ENCODE measurements around the gene IL12B. TPM values are rescaled to one million over a fixed set of nuclear protein-coding genes. Genes with fewer than 3 reads are reported as not detected.
"Not testable (repeated sequence)": the region's sequence is repeated elsewhere in the genome, so short reads cannot be mapped to it uniquely, and the experiment has no call there.

The IL12B gene
- total RNA-seq, 1 experiment from 2014 or later = not detected

DNA sequence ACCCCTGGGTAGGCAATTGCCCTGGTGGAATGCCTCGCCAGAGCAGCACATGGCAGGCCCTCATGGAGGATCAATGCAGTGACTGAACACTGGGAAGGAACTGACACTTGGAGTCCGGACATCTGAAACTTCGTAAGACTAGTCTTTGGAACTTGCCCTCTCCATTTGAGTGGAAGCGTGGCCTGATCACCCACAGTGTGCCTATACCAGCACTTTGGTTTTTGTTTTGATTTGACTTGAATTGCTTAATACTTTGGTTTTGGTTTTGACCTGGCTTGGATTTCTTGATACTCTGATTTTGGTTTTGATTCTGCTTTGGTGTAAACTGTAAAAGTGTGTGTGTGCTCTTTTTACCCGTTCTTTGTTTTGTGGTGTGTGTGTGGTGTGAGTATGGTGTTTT lies 36.5 kb upstream of the IL12B start:
- H3K4me1 ChIP-seq (ENCODE audit: control insufficient read depth, insufficient read depth, low read length); intact Hi-C loops (cut with micrococcal nuclease; ENCODE audit: unreplicated experiment); in situ Hi-C loops (cut with HindIII; ENCODE audit: low pct_unique_long_range_greater_than_20kb, low sequenced_read_pairs); POLR2A ChIA-PET; H3K36me3 ChIP-seq (ENCODE audit: control insufficient read depth, insufficient read depth, low read length); H3K27me3 ChIP-seq (ENCODE audit: control insufficient read depth, insufficient read depth, low read length); H3K9me3 ChIP-seq (ENCODE audit: control insufficient read depth, insufficient read depth, low read depth, low read length); DNase-seq (ENCODE audit: low read depth, low spot score); BruUV-seq (replicated peaks); ATAC-seq; H3K27ac ChIP-seq (ENCODE audit: low read length); H3K4me3 ChIP-seq (ENCODE audit: low read depth in 2 of 2, low read length in 2 of 2); CTCF ChIA-PET: not testable (repeated sequence)

DNA sequence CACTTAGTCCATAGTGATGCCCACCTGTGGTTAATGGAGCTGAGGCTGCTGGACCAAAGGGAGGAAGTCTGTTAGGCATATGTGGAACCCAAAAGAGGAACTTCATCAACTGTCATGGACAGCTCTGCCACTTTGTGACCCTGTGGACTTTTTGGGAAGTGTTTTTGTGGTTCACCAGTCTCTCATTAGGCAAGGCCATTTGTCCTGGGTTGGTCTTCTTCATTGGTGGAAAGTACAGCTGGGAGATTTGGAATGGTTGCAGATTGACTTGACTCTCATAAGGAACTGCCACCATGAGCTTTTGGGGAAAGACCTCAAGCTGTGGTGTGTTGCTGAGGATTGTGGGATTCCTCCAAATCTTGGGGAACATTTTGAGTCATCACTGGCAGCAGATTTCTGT lies 31.9 kb upstream of the IL12B start:
- Histone ChIP-seq H3K9me3 (ENCODE audit: control insufficient read depth, insufficient read depth, low read depth, low read length) (no peaks in the 10 kb centered on the region), H3K4me3 (ENCODE audit: low read depth in 2 of 2, low read length in 2 of 2) (no peak overlapping the region), H3K27ac (ENCODE audit: low read length) (no peak overlapping the region), H3K27me3 (ENCODE audit: control insufficient read depth, insufficient read depth, low read length) (no peaks in the 10 kb centered on the region), H3K36me3 (ENCODE audit: control insufficient read depth, insufficient read depth, low read length) (no peaks in the 10 kb centered on the region), H3K4me1 (ENCODE audit: control insufficient read depth, insufficient read depth, low read length) (no peaks in the 10 kb centered on the region)
- CTCF ChIA-PET = no interaction called here
- ATAC-seq (no peak), DNase-seq (ENCODE audit: low read depth, low spot score) (no peak)
- no TSS peak for BruUV-seq (replicated peaks)
- intact Hi-C loops (cut with micrococcal nuclease; ENCODE audit: unreplicated experiment) (no loop called here), in situ Hi-C loops (cut with HindIII; ENCODE audit: low pct_unique_long_range_greater_than_20kb, low sequenced_read_pairs) (no loop called here)
- POLR2A ChIA-PET = no interaction called here
- TF ChIP-seq TCF7L2 (IDR thresholded peaks at IDR 0.05; ENCODE audit: low read depth, low read length) (no peak), SIN3A (IDR thresholded peaks at IDR 0.05; ENCODE audit: borderline replicate concordance, insufficient read depth, low read depth, low read length) (no peak), POLR2AphosphoS5 (IDR thresholded peaks at IDR 0.05; ENCODE audit: low read depth, low read length) (no peak)
- TF ChIP-seq, protein P1, sequence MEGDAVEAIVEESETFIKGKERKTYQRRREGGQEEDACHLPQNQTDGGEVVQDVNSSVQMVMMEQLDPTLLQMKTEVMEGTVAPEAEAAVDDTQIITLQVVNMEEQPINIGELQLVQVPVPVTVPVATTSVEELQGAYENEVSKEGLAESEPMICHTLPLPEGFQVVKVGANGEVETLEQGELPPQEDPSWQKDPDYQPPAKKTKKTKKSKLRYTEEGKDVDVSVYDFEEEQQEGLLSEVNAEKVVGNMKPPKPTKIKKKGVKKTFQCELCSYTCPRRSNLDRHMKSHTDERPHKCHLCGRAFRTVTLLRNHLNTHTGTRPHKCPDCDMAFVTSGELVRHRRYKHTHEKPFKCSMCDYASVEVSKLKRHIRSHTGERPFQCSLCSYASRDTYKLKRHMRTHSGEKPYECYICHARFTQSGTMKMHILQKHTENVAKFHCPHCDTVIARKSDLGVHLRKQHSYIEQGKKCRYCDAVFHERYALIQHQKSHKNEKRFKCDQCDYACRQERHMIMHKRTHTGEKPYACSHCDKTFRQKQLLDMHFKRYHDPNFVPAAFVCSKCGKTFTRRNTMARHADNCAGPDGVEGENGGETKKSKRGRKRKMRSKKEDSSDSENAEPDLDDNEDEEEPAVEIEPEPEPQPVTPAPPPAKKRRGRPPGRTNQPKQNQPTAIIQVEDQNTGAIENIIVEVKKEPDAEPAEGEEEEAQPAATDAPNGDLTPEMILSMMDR (IDR thresholded peaks at IDR 0.05) = no peak
- TF ChIP-seq, protein P2, sequence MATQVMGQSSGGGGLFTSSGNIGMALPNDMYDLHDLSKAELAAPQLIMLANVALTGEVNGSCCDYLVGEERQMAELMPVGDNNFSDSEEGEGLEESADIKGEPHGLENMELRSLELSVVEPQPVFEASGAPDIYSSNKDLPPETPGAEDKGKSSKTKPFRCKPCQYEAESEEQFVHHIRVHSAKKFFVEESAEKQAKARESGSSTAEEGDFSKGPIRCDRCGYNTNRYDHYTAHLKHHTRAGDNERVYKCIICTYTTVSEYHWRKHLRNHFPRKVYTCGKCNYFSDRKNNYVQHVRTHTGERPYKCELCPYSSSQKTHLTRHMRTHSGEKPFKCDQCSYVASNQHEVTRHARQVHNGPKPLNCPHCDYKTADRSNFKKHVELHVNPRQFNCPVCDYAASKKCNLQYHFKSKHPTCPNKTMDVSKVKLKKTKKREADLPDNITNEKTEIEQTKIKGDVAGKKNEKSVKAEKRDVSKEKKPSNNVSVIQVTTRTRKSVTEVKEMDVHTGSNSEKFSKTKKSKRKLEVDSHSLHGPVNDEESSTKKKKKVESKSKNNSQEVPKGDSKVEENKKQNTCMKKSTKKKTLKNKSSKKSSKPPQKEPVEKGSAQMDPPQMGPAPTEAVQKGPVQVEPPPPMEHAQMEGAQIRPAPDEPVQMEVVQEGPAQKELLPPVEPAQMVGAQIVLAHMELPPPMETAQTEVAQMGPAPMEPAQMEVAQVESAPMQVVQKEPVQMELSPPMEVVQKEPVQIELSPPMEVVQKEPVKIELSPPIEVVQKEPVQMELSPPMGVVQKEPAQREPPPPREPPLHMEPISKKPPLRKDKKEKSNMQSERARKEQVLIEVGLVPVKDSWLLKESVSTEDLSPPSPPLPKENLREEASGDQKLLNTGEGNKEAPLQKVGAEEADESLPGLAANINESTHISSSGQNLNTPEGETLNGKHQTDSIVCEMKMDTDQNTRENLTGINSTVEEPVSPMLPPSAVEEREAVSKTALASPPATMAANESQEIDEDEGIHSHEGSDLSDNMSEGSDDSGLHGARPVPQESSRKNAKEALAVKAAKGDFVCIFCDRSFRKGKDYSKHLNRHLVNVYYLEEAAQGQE (IDR thresholded peaks at IDR 0.05; ENCODE audit: insufficient read depth in 1 of 2, low read depth in 2 of 2, low read length in 1 of 2) = no peak

DNA sequence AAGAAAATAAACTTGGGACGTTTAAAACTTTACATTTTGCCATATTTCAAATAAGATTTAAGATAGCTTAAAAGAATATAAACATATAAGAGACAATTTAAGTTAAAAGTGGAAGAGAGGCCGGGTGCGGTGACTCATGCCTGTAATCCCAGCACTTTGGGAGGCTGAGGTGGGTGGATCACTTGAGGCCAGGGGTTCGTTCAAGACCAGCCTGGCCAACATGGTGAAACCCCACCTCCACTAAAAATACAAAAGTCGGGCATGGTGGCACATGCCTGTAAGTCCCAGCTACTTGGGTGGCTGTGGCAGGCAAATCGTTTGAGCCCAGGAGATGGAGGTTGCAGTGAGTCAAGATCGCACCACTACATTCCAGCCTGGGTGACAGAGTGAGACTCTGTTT lies 29.6 kb upstream of the IL12B start:
- BruUV-seq (replicated peaks); H3K36me3 ChIP-seq (ENCODE audit: control insufficient read depth, insufficient read depth, low read length); ATAC-seq; POLR2A ChIA-PET; intact Hi-C loops (cut with micrococcal nuclease; ENCODE audit: unreplicated experiment); H3K27ac ChIP-seq (ENCODE audit: low read length); H3K4me3 ChIP-seq (ENCODE audit: low read depth in 2 of 2, low read length in 2 of 2); CTCF ChIA-PET; in situ Hi-C loops (cut with HindIII; ENCODE audit: low pct_unique_long_range_greater_than_20kb, low sequenced_read_pairs); H3K9me3 ChIP-seq (ENCODE audit: control insufficient read depth, insufficient read depth, low read depth, low read length); H3K27me3 ChIP-seq (ENCODE audit: control insufficient read depth, insufficient read depth, low read length); DNase-seq (ENCODE audit: low read depth, low spot score); H3K4me1 ChIP-seq (ENCODE audit: control insufficient read depth, insufficient read depth, low read length): not testable (repeated sequence)

Measured in Panc1 (cell line).